GM12865 (cell line): ENCODE measurements around the gene TTC27.

Experiments
- DNase-seq: peaks from one replicate; pipeline ENCODE4 v3.0.0; 2010; ENCODE audit warnings: low read depth
- H3K4me3 ChIP-seq: 2 replicates; pipeline ENCODE4 v1.5.1; 2011; ENCODE audit warnings: mild to moderate bottlenecking, low read depth, low read length, control low read depth
- TF ChIP-seq, protein P1 (sequence below): IDR thresholded peaks from 2 replicates; pipeline ENCODE4 v1.5.1; 2011; ENCODE audit warnings: low read length, control low read depth, low read depth, inconsistent platforms; ENCODE audit not compliant: insufficient read depth; ENCODE audit errors: missing control alignments

TTC27 gene

DNA sequence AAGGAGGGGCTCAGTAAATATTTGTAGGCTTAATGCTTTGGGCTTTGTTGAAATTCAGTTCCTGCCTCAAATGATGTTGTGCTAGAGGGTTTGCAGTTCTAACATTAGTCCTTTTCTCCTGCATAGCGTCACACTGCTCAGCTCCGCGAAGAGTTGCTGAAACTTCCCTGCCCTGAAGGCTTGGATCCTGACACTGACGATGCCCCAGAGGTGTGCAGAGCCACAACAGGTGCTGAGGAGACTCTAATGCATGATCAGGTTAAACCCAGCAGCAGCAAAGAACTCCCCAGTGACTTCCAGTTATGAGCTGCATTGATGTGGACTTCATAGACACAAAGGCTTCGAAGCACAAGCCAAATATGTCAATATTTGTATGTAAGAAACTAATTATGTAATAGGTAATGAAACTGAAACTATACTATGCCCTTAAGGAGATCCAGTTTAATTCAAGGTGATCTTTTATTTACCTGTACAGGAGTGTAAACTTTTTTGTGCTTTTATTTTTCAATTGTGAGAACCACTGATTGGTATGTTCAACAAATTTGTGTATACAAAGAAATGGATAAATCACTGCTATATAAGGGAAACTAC, 10.2 kb upstream of the TTC27 start:
- TF ChIP-seq, protein P1, sequence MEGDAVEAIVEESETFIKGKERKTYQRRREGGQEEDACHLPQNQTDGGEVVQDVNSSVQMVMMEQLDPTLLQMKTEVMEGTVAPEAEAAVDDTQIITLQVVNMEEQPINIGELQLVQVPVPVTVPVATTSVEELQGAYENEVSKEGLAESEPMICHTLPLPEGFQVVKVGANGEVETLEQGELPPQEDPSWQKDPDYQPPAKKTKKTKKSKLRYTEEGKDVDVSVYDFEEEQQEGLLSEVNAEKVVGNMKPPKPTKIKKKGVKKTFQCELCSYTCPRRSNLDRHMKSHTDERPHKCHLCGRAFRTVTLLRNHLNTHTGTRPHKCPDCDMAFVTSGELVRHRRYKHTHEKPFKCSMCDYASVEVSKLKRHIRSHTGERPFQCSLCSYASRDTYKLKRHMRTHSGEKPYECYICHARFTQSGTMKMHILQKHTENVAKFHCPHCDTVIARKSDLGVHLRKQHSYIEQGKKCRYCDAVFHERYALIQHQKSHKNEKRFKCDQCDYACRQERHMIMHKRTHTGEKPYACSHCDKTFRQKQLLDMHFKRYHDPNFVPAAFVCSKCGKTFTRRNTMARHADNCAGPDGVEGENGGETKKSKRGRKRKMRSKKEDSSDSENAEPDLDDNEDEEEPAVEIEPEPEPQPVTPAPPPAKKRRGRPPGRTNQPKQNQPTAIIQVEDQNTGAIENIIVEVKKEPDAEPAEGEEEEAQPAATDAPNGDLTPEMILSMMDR, result no peak
- DNase-seq, result no peak
- H3K4me3 ChIP-seq, result no peak overlapping the region

DNA sequence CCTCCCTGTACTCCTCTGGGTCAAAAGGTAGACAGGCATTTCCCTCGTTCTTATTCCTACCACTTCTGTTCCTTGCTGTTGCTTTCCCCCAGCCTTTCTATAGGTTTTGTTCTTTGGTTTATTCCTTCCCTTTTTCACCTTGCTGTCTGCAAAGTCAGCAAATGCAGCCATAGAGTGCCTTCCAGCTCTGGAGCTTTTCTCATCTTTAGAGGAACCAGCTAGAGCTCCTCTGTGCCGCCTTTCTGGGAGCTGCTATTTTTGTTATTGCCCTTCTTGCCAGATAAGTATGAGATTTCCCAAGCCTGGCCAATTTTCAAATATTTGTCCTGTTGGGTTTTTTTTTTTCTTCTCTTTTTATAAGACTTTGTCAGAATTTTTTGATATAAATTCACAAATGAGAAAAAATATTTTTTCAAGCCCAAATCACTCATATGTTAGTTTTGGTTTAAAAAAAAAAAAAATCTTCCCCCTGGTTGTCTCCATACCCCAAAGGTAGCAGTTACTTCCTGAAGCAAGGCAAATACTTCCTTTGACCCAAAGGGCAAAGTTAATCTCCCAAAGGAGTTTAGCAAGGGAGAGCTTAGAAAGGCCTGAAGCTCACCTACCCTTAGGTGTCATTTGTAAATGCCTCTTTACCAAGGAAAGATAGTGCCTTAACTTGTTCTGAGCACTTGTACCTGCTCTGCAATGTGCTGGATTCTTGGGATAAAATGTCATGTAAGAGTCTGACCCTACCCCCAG, 5.1 kb upstream of the TTC27 start:
- H3K4me3 ChIP-seq, result no peak overlapping the region
- TF ChIP-seq, protein P1, result no peak
- DNase-seq, result no peak

DNA sequence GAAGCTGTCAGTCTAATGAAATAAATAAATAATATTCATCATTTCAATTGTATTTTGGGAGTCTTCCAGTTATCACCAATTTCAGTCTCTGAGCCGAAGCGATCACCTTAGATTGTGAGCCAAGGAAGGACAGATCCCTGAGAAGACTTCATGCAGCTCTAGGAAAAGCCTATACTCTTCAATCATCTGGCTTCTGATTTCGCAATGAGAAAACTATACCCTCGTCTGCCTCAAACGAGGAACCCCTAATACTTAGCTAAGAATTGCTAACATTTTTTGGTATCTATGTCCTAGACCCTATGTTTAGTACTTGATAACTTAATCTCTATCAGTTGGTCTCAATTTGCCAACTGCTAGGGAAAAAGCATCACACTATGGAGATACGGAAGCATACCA, 4.5 kb upstream of the TTC27 start:
- no peak for DNase-seq
- TF ChIP-seq, protein P1, result no peak
- no peak overlapping the region for H3K4me3 ChIP-seq

DNA sequence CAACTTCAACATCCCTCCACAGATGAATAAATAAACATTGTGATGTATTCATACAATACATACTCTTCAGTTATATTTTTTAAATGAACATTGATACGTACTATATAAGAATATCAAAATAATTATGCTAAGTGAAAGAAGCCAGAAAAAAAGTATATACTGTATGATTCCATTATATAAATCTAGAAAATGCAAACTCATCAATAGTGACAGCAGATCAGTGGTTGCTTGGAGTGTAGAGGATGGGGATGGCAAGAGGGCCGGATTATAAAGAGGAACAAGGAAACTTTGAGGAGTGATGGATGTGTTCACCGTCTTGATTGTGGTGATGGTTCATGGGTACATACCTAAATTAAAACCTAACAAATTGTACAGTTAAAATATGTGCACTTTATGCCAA, 3.0 kb upstream of the TTC27 start:
- no peak for DNase-seq
- TF ChIP-seq, protein P1, result no peak
- no peak overlapping the region for H3K4me3 ChIP-seq

DNA sequence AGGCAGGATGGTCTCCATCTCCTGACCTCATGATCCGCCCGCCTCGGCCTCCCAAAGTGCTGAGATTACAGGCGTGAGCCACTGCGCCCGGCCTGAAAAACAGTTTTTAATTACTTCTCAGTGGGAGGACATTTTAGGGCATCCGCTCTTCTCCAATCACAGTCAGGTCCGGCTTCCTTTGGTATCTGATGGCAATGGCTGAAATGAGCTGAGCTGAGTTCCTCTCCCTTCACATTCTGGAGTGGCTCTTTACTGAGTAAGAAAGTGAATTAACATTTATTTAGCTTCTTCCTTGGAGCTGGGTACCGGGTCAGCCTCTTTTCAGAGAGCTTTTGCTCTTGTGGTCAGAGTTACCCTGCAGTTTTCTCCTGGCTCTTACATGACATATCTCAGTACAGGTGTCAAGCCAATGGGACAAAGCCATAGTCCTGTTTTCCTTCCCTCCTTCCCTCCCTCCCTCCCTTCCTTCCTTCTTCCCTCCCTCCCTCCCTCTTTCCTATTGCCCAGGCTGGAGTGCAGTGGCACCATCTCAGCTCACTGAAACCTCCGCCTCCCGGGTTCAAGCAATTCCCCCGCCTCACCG, 1.1 kb upstream of the TTC27 start:
- DNase-seq, result no peak
- no peak overlapping the region for H3K4me3 ChIP-seq
- TF ChIP-seq, protein P1, result no peak

DNA sequence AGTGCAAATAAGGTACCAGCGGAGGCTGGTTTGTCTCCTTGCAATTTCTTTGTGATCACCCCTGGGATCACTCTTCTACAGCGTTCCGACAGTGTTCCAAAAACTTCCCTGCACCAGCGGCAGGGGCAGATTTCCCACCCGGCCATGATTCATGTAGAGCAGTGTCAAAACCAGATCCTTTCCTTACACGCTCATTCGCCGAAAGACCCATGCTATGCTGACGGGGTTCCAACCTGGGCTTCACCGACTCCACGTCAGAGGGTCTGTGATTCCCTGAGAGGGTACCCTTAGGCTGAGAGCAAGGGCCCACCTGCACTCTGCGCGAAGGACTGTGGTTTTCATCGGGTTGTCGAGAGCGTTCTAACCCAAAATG, 423 bp upstream of the TTC27 start:
- TF ChIP-seq, protein P1, result no peak

More for the DNA sequence above, 423 bp upstream of the TTC27 start:
- no peak for DNase-seq
- H3K4me3 ChIP-seq, result peak overlapping the region; percentile 62
